K562 (cell line): ENCODE data around the gene SOST. TPM values are rescaled to one million over a fixed set of nuclear protein-coding genes. Genes with fewer than 3 reads are reported as not detected.

Source experiments
- ATAC-seq: fragments of 200-7000 bp; cut with Tn5 transposase; 3 replicates; pipeline ENCODE4 v1.9.1; 2020; ENCODE audit warnings: moderate library complexity
- BruUV-seq: library from RNA; stranded (reverse); fragments of 400-500 nt; replicated peaks from 2 replicates; lab custom pipeline; 2021; lab: Mats Ljungman, UMichigan
- CTCF ChIA-PET: fragments of 300-600 bp; formaldehyde crosslinking; extraction: SDS; loops from one replicate; lab custom pipeline; 2021; ENCODE audit warnings: low intra/inter-chr PET ratio; lab: Yijun Ruan, JAX
- POLR2A ChIA-PET: fragments of 300-600, 350-650 bp; sonication (Branson Sonifier 250); formaldehyde crosslinking; extraction: SDS; loops from one replicate; lab custom pipeline; 2021; ENCODE audit warnings: antibody characterized with exemption, inconsistent platforms; lab: Yijun Ruan, JAX
- DNase-seq, 4 experiments: peaks; one replicate each; pipeline versions ENCODE4 v3.0.0 to v3.0.0-alpha.2; 2011 to 2018; ENCODE audit warnings: low spot score in 3 of 4, mixed read lengths in 3 of 4; ENCODE audit errors: extremely low read depth in 1 of 4
- FAIRE-seq: peaks from 2 replicates; lab custom pipeline; 2011; peaks lifted over from hg19 to GRCh38; lab: Jason Lieb, UNC
- H2AFZ ChIP-seq: 2 replicates; pipeline ENCODE4 v1.6.0; 2011; ENCODE audit warnings: low read depth, low read length, control low read depth, inconsistent platforms
- H3K27ac ChIP-seq: fragments of 200-600 bp; 3 replicates; pipeline ENCODE4 v1.8.0; 2011; ENCODE audit warnings: low read depth, mild to moderate bottlenecking, control low read depth, inconsistent platforms, low read length, moderate library complexity, mixed read lengths; ENCODE audit errors: extremely low read depth
- H3K27me3 ChIP-seq, 2 experiments: fragments of 300-600 bp in 1 of 2; 2 replicates in 1 of 2; 3 replicates in 1 of 2; pipeline versions ENCODE4 v1.6.0 to v1.8.0; 2011; ENCODE audit warnings: inconsistent platforms in 2 of 2, low read length in 2 of 2, mild to moderate bottlenecking in 1 of 2, mixed read lengths in 1 of 2, moderate library complexity in 1 of 2; ENCODE audit not compliant: control insufficient read depth in 2 of 2, insufficient read depth in 2 of 2
- H3K36me3 ChIP-seq: fragments of 300-600 bp; 3 replicates; pipeline ENCODE4 v1.8.0; 2011; ENCODE audit warnings: mild to moderate bottlenecking, low read length, inconsistent platforms; ENCODE audit not compliant: control insufficient read depth, insufficient read depth
- H3K4me1 ChIP-seq, 2 experiments: fragments of 200-600 bp in 1 of 2; replicated peaks in 1 of 2; 2 replicates in 1 of 2; 3 replicates in 1 of 2; pipeline versions ENCODE4 v1.5.1 to v1.8.0; 2011; ENCODE audit warnings: inconsistent platforms in 2 of 2, low read length in 2 of 2, mild to moderate bottlenecking in 1 of 2, mixed read lengths in 1 of 2, moderate library complexity in 1 of 2; ENCODE audit not compliant: control insufficient read depth in 2 of 2, insufficient read depth in 2 of 2
- H3K4me2 ChIP-seq: 2 replicates; pipeline ENCODE4 v1.6.1; 2011; ENCODE audit warnings: low read length, control low read depth, inconsistent platforms, mixed read lengths; ENCODE audit not compliant: insufficient read depth
- H3K4me3 ChIP-seq: fragments of 200-600 bp; sonication (generic), shearing (Covaris generic); 2 replicates; pipeline ENCODE4 v1.5.1; 2016; ENCODE audit warnings: control low read depth, inconsistent platforms
- H3K79me2 ChIP-seq: fragments of 200-600 bp; 3 replicates; pipeline ENCODE4 v1.8.0; 2011; ENCODE audit warnings: low read length, inconsistent platforms; ENCODE audit not compliant: control insufficient read depth, insufficient read depth
- H3K9ac ChIP-seq, 2 experiments: 2 replicates each; pipeline versions ENCODE4 v1.6.0 to v1.6.1; 2011; ENCODE audit warnings: low read depth in 2 of 2, low read length in 2 of 2, control low read depth in 1 of 2, inconsistent platforms in 1 of 2, mild to moderate bottlenecking in 1 of 2, mixed read lengths in 1 of 2; ENCODE audit not compliant: insufficient read depth in 1 of 2
- H3K9me1 ChIP-seq: one replicate; pipeline ENCODE4 v1.6.0; 2011; ENCODE audit warnings: inconsistent platforms, mild to moderate bottlenecking, low read length, moderate library complexity; ENCODE audit not compliant: control insufficient read depth, insufficient read depth
- H3K9me3 ChIP-seq: replicated peaks from 2 replicates; pipeline ENCODE4 v1.5.1; 2011; ENCODE audit warnings: low read depth, low read length, inconsistent platforms; ENCODE audit not compliant: control insufficient read depth, insufficient read depth
- H4K20me1 ChIP-seq: replicated peaks from 2 replicates; pipeline ENCODE4 v1.6.1; 2011; ENCODE audit warnings: low read length, inconsistent platforms, mixed read lengths; ENCODE audit not compliant: control insufficient read depth, insufficient read depth
- CEBPZ ChIP-seq: fragments of 150-350 bp; IDR thresholded peaks from 2 replicates; pipeline ENCODE4 v1.6.1; 2014; ENCODE audit warnings: low read depth, mild to moderate bottlenecking, low read length, borderline replicate concordance
- ESRRA ChIP-seq: fragments of 450-650 bp; IDR thresholded peaks from 2 replicates; pipeline ENCODE4 v1.6.1; 2014; ENCODE audit warnings: low read depth, mild to moderate bottlenecking, moderate library complexity, borderline replicate concordance
- HIVEP1 ChIP-seq: fragments of 250-450 bp; sonication (Bioruptor Pico); IDR thresholded peaks from 2 replicates; pipeline ENCODE4 v1.4.0; 2020; ENCODE audit warnings: mild to moderate bottlenecking
- LEF1 ChIP-seq: fragments of 450-650 bp; IDR thresholded peaks from 2 replicates; pipeline ENCODE4 v1.6.1; 2016; ENCODE audit warnings: mild to moderate bottlenecking
- MAFK ChIP-seq: IDR thresholded peaks from 2 replicates; pipeline ENCODE4 v1.6.1; 2011; ENCODE audit warnings: low read length, improper control_type of control experiment
- MED1 ChIP-seq: sonication (generic); formaldehyde crosslinking; IDR thresholded peaks from 2 replicates; pipeline ENCODE4 v1.8.1; 2023; ENCODE audit warnings: missing genetic modification reagents, borderline replicate concordance
- NBN ChIP-seq: fragments of 450-650 bp; IDR thresholded peaks from 2 replicates; pipeline ENCODE4 v1.6.1; 2016; ENCODE audit warnings: low read depth, mild to moderate bottlenecking
- NR2C2 ChIP-seq, 2 experiments: fragments of 200-800 bp in 1 of 2; sonication (Bioruptor generic) in 1 of 2; sonication (generic) in 1 of 2; formaldehyde crosslinking in 1 of 2; IDR thresholded peaks; 2 replicates each; pipeline versions ENCODE4 v1.6.1 to v1.8.0; 2016 to 2022; ENCODE audit warnings: mild to moderate bottlenecking in 1 of 2, missing compliant biosample characterization in 1 of 2, missing genetic modification characterization in 1 of 2, missing genetic modification reagents in 1 of 2
- SIN3B ChIP-seq: fragments of 450-650 bp; IDR thresholded peaks from 2 replicates; pipeline ENCODE4 v1.6.1; 2017; ENCODE audit warnings: low read depth, mild to moderate bottlenecking, moderate library complexity
- SPI1 ChIP-seq: IDR thresholded peaks from 2 replicates; pipeline ENCODE4 v1.6.1; 2011; ENCODE audit warnings: low read depth, low read length, control low read depth, borderline replicate concordance
- TRIM24 ChIP-seq, 2 experiments: fragments of 450-650 bp; IDR thresholded peaks; 2 replicates each; pipeline ENCODE4 v1.6.1; 2016
- ZNF175 ChIP-seq: fragments of 200-800 bp; sonication (Bioruptor generic); IDR thresholded peaks from 2 replicates; pipeline ENCODE4 v1.6.1; 2016; ENCODE audit warnings: low read depth, mild to moderate bottlenecking, missing genetic modification characterization, missing compliant biosample characterization
- ZNF311 ChIP-seq: fragments of 250-450 bp; sonication (Bioruptor Pico); IDR thresholded peaks from 2 replicates; pipeline ENCODE4 v1.4.0; 2020; ENCODE audit warnings: mild to moderate bottlenecking, moderate library complexity
- ZNF639 ChIP-seq, 2 experiments: fragments of 200-800 bp in 1 of 2; sonication (Bioruptor generic) in 1 of 2; sonication (generic) in 1 of 2; formaldehyde crosslinking in 1 of 2; IDR thresholded peaks in 1 of 2; conservative IDR thresholded peaks in 1 of 2; 2 replicates each; pipeline versions ENCODE4 v1.5.0 to v1.6.1; 2016 to 2020; ENCODE audit warnings: missing compliant biosample characterization in 1 of 2, missing genetic modification characterization in 1 of 2, missing genetic modification reagents in 1 of 2
- WGBS: fragments of 100-300 bp; shearing (Covaris generic); methylation state at CpG from one replicate; pipeline ENCODE4 v1.1.6; 2016; ENCODE audit warnings: low coverage, mixed read lengths; ENCODE audit not compliant: insufficient coverage; ENCODE audit errors: missing lambda C conversion rate; 5-methylcytosine and 5-hydroxymethylcytosine counted together
- in situ Hi-C: fragments of 300-500 bp; cut with MboI; formaldehyde crosslinking; loops from 4 replicates; pipeline ENCODE4 v1.15.0; 2018; ENCODE audit warnings: inconsistent platforms, mixed read lengths
- intact Hi-C: fragments of 100-400 bp; cut with micrococcal nuclease; formaldehyde crosslinking; loops from 2 replicates; pipeline ENCODE4 v1.14.2; 2022
- polyA plus RNA-seq, 8 experiments: library from polyadenylated mRNA; depleted of rRNA in 4 of 8; stranded (reverse) in 5 of 8; unstranded in 3 of 8; fragments of >200 nt; fragmentation: Nextera tagmentation in 2 of 8; fragmentation: Illumina TruSeq in 1 of 8; extraction: Ambion mirVana in 2 of 8; extraction: Trizol in 1 of 8; gene quantifications; 2 replicates each; pipeline versions ENCODE4 v1.2.1 to v1.2.3, GENCODE V29; 2011 to 2014; ENCODE audit warnings: inconsistent platforms in 1 of 8, missing spikeins in 1 of 8
- total RNA-seq, 7 experiments: library from RNA; depleted of rRNA in 6 of 7; stranded (reverse); fragments of >200 nt in 6 of 7; fragmentation: Illumina TruSeq in 2 of 7; extraction: Trizol in 2 of 7; gene quantifications; 2 replicates each; pipeline versions ENCODE4 v1.2.1 to v1.2.3, GENCODE V29; 2011 to 2021; ENCODE audit warnings: low replicate concordance in 1 of 7
- TF ChIP-seq, protein P1 (sequence below), 2 experiments: IDR thresholded peaks; 2 replicates each; pipeline ENCODE4 v1.6.1; 2011; ENCODE audit warnings: borderline replicate concordance in 1 of 2, control low read depth in 1 of 2, low read depth in 1 of 2, low read length in 1 of 2, mild to moderate bottlenecking in 1 of 2, mixed read lengths in 1 of 2, moderate library complexity in 1 of 2; ENCODE audit not compliant: insufficient read depth in 1 of 2, insufficient read length in 1 of 2, poor library complexity in 1 of 2, severe bottlenecking in 1 of 2; ENCODE audit errors: extremely low read depth in 1 of 2

Gene SOST
- total and polyA plus RNA-seq, 9 of the 15 experiments (the other 6 are each of a cell fraction or from before 2014, with no cell fraction given): not detected

DNA sequence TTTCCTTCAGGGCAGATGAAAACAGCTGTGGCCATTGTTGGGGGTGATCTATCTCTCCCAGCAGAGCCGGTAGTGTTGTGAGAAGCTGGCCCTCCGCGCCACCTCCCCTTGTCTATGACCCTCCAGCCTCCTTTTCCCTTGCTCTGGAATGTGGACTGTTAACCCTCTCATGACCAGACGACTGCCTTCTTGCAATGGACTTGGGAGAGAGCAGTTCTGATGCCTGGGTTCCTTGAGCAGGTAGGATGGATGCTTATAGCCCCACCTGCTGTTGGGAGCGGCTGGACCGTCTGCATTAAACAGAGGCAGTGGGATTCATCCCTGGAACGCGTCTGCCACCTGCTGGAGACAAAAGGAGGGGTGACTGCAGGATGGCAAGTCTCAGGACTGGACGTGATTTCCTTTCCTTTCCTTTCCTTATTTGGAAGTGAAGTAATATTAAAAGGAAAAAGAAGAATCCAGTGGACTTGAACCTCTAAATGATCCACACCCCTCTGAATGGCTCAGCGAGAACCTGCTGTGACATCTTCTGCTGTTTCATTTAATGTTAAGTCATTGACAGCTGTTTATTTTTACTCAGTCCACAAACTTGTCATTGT lies 1.8 kb upstream of the SOST start:
- peaks cover 19 to 59% of the 10 kb centered on the region in 2 experiments for H3K27me3 ChIP-seq
- no peaks in the 10 kb centered on the region for H3K9me3 ChIP-seq
- WGBS: 7% methylated on average over 9 of the region's 10 CpGs
- ChIA-PET CTCF (interaction anchor here (0.6 to 11.2 kb wide), 11 partner anchors 47 to 240 kb away, joined by 3 to 310 read pairs (median 3); no protein-coding TSS in a partner anchor), POLR2A (interaction anchor here (0.7 to 1.6 kb wide), 4 partner anchors 15 to 81 kb away, joined by 3 to 5 read pairs (median 4); no protein-coding TSS in a partner anchor)
- peak; percentile 100 for FAIRE-seq
- H3K27ac ChIP-seq: no peak overlapping the region
- intact Hi-C loops (loop anchor here (1.0 kb wide), 2 partner anchors 66 to 183 kb away; no protein-coding TSS in a partner anchor), in situ Hi-C loops (loop anchor here (5.0 kb wide), 2 partner anchors 73 to 183 kb away; no protein-coding TSS in a partner anchor)
- no peaks in the 10 kb centered on the region for H3K36me3 ChIP-seq
- DNase-seq: peak; percentile 91 to 92 (median 92)
- H3K9me1 ChIP-seq: no peaks in the 10 kb centered on the region
- no peak overlapping the region for H3K4me3 ChIP-seq
- no TSS peak for BruUV-seq
- peak; percentile 98 for ATAC-seq
- no peak overlapping the region for H3K4me2 ChIP-seq
- peaks cover 3% of the 10 kb centered on the region; the same call in 1 of the 2 replicates for H4K20me1 ChIP-seq
- no peaks in the 10 kb centered on the region for H3K79me2 ChIP-seq
- no peak overlapping the region for H2AFZ ChIP-seq
- H3K9ac ChIP-seq: no peak overlapping the region
- peaks cover 0 to 8% of the 10 kb centered on the region in 2 experiments; a peak in 2 of 5 replicates for H3K4me1 ChIP-seq
- no peak for TF ChIP-seq CEBPZ
- no peak for TF ChIP-seq MED1 (CRISPR knock-in tag)
- 0 out of 2 replicates have a peak, but pooled peaks have one; percentile 16 for TF ChIP-seq MAFK
- TF ChIP-seq, protein P1, sequence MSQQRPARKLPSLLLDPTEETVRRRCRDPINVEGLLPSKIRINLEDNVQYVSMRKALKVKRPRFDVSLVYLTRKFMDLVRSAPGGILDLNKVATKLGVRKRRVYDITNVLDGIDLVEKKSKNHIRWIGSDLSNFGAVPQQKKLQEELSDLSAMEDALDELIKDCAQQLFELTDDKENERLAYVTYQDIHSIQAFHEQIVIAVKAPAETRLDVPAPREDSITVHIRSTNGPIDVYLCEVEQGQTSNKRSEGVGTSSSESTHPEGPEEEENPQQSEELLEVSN (IDR thresholded peaks at IDR 0.05; ENCODE audit: borderline replicate concordance in 1 of 2, extremely low read depth in 1 of 2, insufficient read depth in 1 of 2, insufficient read length in 1 of 2, low read depth in 1 of 2, low read length in 1 of 2, poor library complexity in 1 of 2, severe bottlenecking in 1 of 2): no peak
- no peak for TF ChIP-seq HIVEP1 (CRISPR knock-in tag)
- no peak for TF ChIP-seq NBN
- TF ChIP-seq SIN3B: no peak
- no peak for TF ChIP-seq SPI1
- no peak for TF ChIP-seq NR2C2 (CRISPR knock-in tag; IDR thresholded peaks at IDR 0.05)
- no peak for TF ChIP-seq NR2C2 (tag; IDR thresholded peaks at IDR 0.05)
- no peak for TF ChIP-seq TRIM24 (IDR thresholded peaks at IDR 0.05)
- no peak for TF ChIP-seq ZNF175 (CRISPR knock-in tag)
- no peak for TF ChIP-seq ZNF639 (CRISPR knock-in tag; conservative IDR thresholded peaks at IDR 0.05 in 1 of 2, IDR thresholded peaks at IDR 0.05 in 1 of 2)
- TF ChIP-seq ZNF311 (CRISPR knock-in tag): no peak
- no peak for TF ChIP-seq LEF1
- TF ChIP-seq ESRRA: no peak; the same call in 1 of the 2 replicates
